SK-N-SH treated with all-trans-retinoic acid at 6 μM for 48 hours (cell line): ENCODE data around the gene CYP24A1.

Experiments
- ATAC-seq: fragments of 200-7000 bp; cut with Tn5 transposase; 3 replicates; pipeline ENCODE4 v1.9.1; 2020; ENCODE audit warnings: mild to moderate bottlenecking, moderate library complexity
- BACH2 ChIP-seq: fragments of 250-450 bp; sonication (Bioruptor Pico); IDR thresholded peaks from 2 replicates; pipeline ENCODE4 v1.9.0; 2021; ENCODE audit warnings: mild to moderate bottlenecking, borderline replicate concordance
- CREB5 ChIP-seq: fragments of 250-450 bp; sonication (Bioruptor Pico); IDR thresholded peaks from 2 replicates; pipeline ENCODE4 v1.5.1; 2020; ENCODE audit warnings: low read depth, mild to moderate bottlenecking, moderate library complexity
- ESRRG ChIP-seq: fragments of 250-450 bp; sonication (Bioruptor Pico); IDR thresholded peaks from 2 replicates; pipeline ENCODE4 v1.6.1; 2021; ENCODE audit warnings: mild to moderate bottlenecking
- GLIS3 ChIP-seq: fragments of 250-450 bp; sonication (Bioruptor Pico); IDR thresholded peaks from 2 replicates; pipeline ENCODE4 v1.5.0; 2020; ENCODE audit warnings: mild to moderate bottlenecking, moderate library complexity
- ISL1 ChIP-seq: fragments of 250-450 bp; sonication (Bioruptor Pico); IDR thresholded peaks from 2 replicates; pipeline ENCODE4 v2.1.2; 2022; ENCODE audit warnings: mild to moderate bottlenecking, moderate library complexity
- OSR1 ChIP-seq: fragments of 250-450 bp; sonication (Bioruptor Pico); IDR thresholded peaks from 2 replicates; pipeline ENCODE4 v1.8.0; 2022; ENCODE audit warnings: moderate library complexity, mild to moderate bottlenecking, inconsistent platforms
- PATZ1 ChIP-seq: fragments of 250-450 bp; sonication (Bioruptor Pico); IDR thresholded peaks from 2 replicates; pipeline ENCODE4 v1.8.0; 2020; ENCODE audit warnings: mild to moderate bottlenecking, moderate library complexity, borderline replicate concordance
- POU6F1 ChIP-seq: fragments of 250-450 bp; sonication (Bioruptor Pico); IDR thresholded peaks from 2 replicates; pipeline ENCODE4 v1.8.0; 2021; ENCODE audit warnings: low read depth, mild to moderate bottlenecking, moderate library complexity, borderline replicate concordance
- RARB ChIP-seq: fragments of 250-450 bp; sonication (Bioruptor Pico); IDR thresholded peaks from 2 replicates; pipeline ENCODE4 v1.8.0; 2021; ENCODE audit warnings: mild to moderate bottlenecking, moderate library complexity
- SNAI2 ChIP-seq: fragments of 250-450 bp; sonication (Bioruptor Pico); IDR thresholded peaks from 2 replicates; pipeline ENCODE4 v1.5.0; 2020; ENCODE audit warnings: mild to moderate bottlenecking, moderate library complexity
- TCF4 ChIP-seq: fragments of 250-450 bp; sonication (Bioruptor Pico); IDR thresholded peaks from 2 replicates; pipeline ENCODE4 v1.8.0; 2021; ENCODE audit warnings: mild to moderate bottlenecking, moderate library complexity, borderline replicate concordance
- TSHZ2 ChIP-seq: fragments of 250-450 bp; sonication (Bioruptor Pico); IDR thresholded peaks from 2 replicates; pipeline ENCODE4 v1.5.0; 2020; ENCODE audit warnings: mild to moderate bottlenecking, moderate library complexity
- ZC3H10 ChIP-seq: fragments of 250-450 bp; sonication (Bioruptor Pico); IDR thresholded peaks from 2 replicates; pipeline ENCODE4 v1.5.1; 2021; ENCODE audit warnings: mild to moderate bottlenecking, moderate library complexity
- ZFP3 ChIP-seq: fragments of 250-450 bp; sonication (Bioruptor Pico); IDR thresholded peaks from 2 replicates; pipeline ENCODE4 v1.5.0; 2020; ENCODE audit warnings: mild to moderate bottlenecking, moderate library complexity
- ZFP30 ChIP-seq: fragments of 450-650 bp; formaldehyde crosslinking; IDR thresholded peaks from 2 replicates; pipeline ENCODE4 v1.5.0; 2022; ENCODE audit warnings: mild to moderate bottlenecking, moderate library complexity
- ZNF565 ChIP-seq: fragments of 450-650 bp; formaldehyde crosslinking; conservative IDR thresholded peaks from 2 replicates; pipeline ENCODE4 v1.5.0; 2020; ENCODE audit warnings: low read depth, mild to moderate bottlenecking, moderate library complexity
- ZNF70 ChIP-seq: fragments of 450-650 bp; formaldehyde crosslinking; IDR thresholded peaks from 2 replicates; pipeline ENCODE4 v1.5.0; 2020; ENCODE audit warnings: mild to moderate bottlenecking, moderate library complexity
- ZNF8 ChIP-seq: fragments of 450-650 bp; formaldehyde crosslinking; IDR thresholded peaks from 2 replicates; pipeline ENCODE4 v1.5.0; 2020; ENCODE audit warnings: mild to moderate bottlenecking, moderate library complexity

The CYP24A1 gene

GRCh38 chr20:54184071-54184470, 10.3 kb upstream of the CYP24A1 start:
- TF ChIP-seq RARB (no peak), ZFP3 (no peak), ZFP30 (CRISPR knock-in tag) (no peak), OSR1 (CRISPR knock-in tag) (no peak)
- TF ChIP-seq, all 23 proteins: peak for 0
- ATAC-seq, result no peak

GRCh38 chr20:54180931-54181330, 7.1 kb upstream of the CYP24A1 start:
- no peak for ATAC-seq

GRCh38 chr20:54179946-54180345, 6.2 kb upstream of the CYP24A1 start:
- no peak for ATAC-seq
- TF ChIP-seq ZFP30 (CRISPR knock-in tag) (no peak), CREB5 (no peak), ESRRG (CRISPR knock-in tag) (no peak), TSHZ2 (CRISPR knock-in tag) (no peak), BACH2 (no peak), RARB (no peak), ZFP3 (no peak), SNAI2 (CRISPR knock-in tag) (no peak)

More at GRCh38 chr20:54180931-54181330, 7.1 kb upstream of the CYP24A1 start:
- no peak for TF ChIP-seq ISL1
- TF ChIP-seq ZC3H10 (CRISPR knock-in tag), result no peak
- no peak for TF ChIP-seq RARB
- TF ChIP-seq TSHZ2 (CRISPR knock-in tag), result no peak
- no peak for TF ChIP-seq ZNF8 (CRISPR knock-in tag)
- TF ChIP-seq ZFP3, result no peak
- no peak for TF ChIP-seq OSR1 (CRISPR knock-in tag)
- no peak for TF ChIP-seq PATZ1
- TF ChIP-seq GLIS3 (CRISPR knock-in tag), result no peak
- no peak for TF ChIP-seq ZNF70 (CRISPR knock-in tag)
- no peak for TF ChIP-seq POU6F1 (CRISPR knock-in tag)
- no peak for TF ChIP-seq CREB5
- TF ChIP-seq ESRRG (CRISPR knock-in tag), result no peak
- TF ChIP-seq TCF4, result no peak
- TF ChIP-seq ZNF565 (CRISPR knock-in tag), result no peak
